A549 (cell line): ENCODE results near the gene ATP2B3. TPM values are rescaled to one million over a fixed set of nuclear protein-coding genes. Genes with fewer than 3 reads are reported as not detected.
A peak's percentile ranks its signal among the peaks of the same experiment; 100 is the strongest.

Source experiments
- ATAC-seq, 2 experiments: fragments of 200-7000 bp in 1 of 2; fragments of >200 bp in 1 of 2; cut with Nextera tagmentation in 1 of 2; cut with Tn5 transposase in 1 of 2; 3 replicates each; pipeline versions ENCODE4 v1.8.0 to v1.9.1; 2018 to 2020; ENCODE audit warnings: mild to moderate bottlenecking in 1 of 2, moderate library complexity in 1 of 2
- CTCF ChIA-PET: fragments of 300-600 bp; sonication (Branson Sonifier 250); formaldehyde crosslinking; extraction: SDS; loops from one replicate; lab custom pipeline; 2021; ENCODE audit warnings: antibody characterized with exemption, inconsistent platforms; lab: Yijun Ruan, JAX
- POLR2A ChIA-PET: fragments of 350-600 bp; formaldehyde crosslinking; extraction: SDS; loops from one replicate; lab custom pipeline; 2021; ENCODE audit warnings: antibody characterized with exemption, inconsistent platforms; lab: Yijun Ruan, JAX
- DNase-seq, 2 experiments: peaks; one replicate each; pipeline versions ENCODE4 v3.0.0 to v3.0.0-alpha.2; 2011 to 2016; ENCODE audit warnings: low read depth in 1 of 2, low spot score in 1 of 2
- FAIRE-seq: peaks from 2 replicates; lab custom pipeline; 2011; peaks lifted over from hg19 to GRCh38; lab: Jason Lieb, UNC
- H3K27ac ChIP-seq, 2 experiments: fragments of >200 bp; sonication (Bioruptor Twin); formaldehyde crosslinking; 3 replicates each; pipeline ENCODE4 v1.5.1; 2016 to 2017
- H3K4me1 ChIP-seq: fragments of >200 bp; sonication (Bioruptor Twin); formaldehyde crosslinking; 3 replicates; pipeline ENCODE4 v1.6.1; 2016
- H3K4me2 ChIP-seq: fragments of >200 bp; sonication (Bioruptor Twin); formaldehyde crosslinking; 3 replicates; pipeline ENCODE4 v1.6.1; 2016
- H3K4me3 ChIP-seq: fragments of >200 bp; sonication (Bioruptor Twin); formaldehyde crosslinking; 3 replicates; pipeline ENCODE4 v1.5.1; 2016
- H3K9me3 ChIP-seq: fragments of >200 bp; sonication (Bioruptor Twin); formaldehyde crosslinking; 3 replicates; pipeline ENCODE4 v1.6.1; 2016
- BCL3 ChIP-seq: fragments of >200 bp; sonication (Bioruptor Twin); formaldehyde crosslinking; IDR thresholded peaks from 3 replicates; pipeline ENCODE4 v1.6.1; 2016
- CEBPB ChIP-seq, 2 experiments: fragments of >200 bp in 1 of 2; sonication (Bioruptor Twin) in 1 of 2; formaldehyde crosslinking in 1 of 2; IDR thresholded peaks; 2 replicates each; pipeline ENCODE4 v1.6.1; 2012 to 2016
- CHD4 ChIP-seq: fragments of 200-600 bp; sonication (generic); IDR thresholded peaks from 2 replicates; pipeline ENCODE4 v1.6.1; 2016; ENCODE audit warnings: antibody characterized with exemption, mild to moderate bottlenecking, borderline replicate concordance
- CTCF ChIP-seq: fragments of >200 bp; sonication (Bioruptor Twin); formaldehyde crosslinking; IDR thresholded peaks from 3 replicates; pipeline ENCODE4 v1.5.1; 2016
- ELK1 ChIP-seq: fragments of 150-350 bp; IDR thresholded peaks from 2 replicates; pipeline ENCODE4 v1.6.1; 2014; ENCODE audit warnings: low read depth, mild to moderate bottlenecking, low read length
- EP300 ChIP-seq, 2 experiments: fragments of >200 bp; sonication (Bioruptor Twin); formaldehyde crosslinking; IDR thresholded peaks; 2 replicates in 1 of 2; 3 replicates in 1 of 2; pipeline ENCODE4 v1.6.1; 2016 to 2017
- FOSL2 ChIP-seq, 2 experiments: fragments of 450-650 bp in 1 of 2; fragments of >200 bp in 1 of 2; sonication (Bioruptor Twin) in 1 of 2; formaldehyde crosslinking; IDR thresholded peaks; 2 replicates each; pipeline versions ENCODE4 v1.5.0 to v1.6.1; 2016 to 2020; ENCODE audit warnings: mild to moderate bottlenecking in 1 of 2, moderate library complexity in 1 of 2
- HOXB5 ChIP-seq: fragments of 250-450 bp; sonication (Bioruptor Pico); IDR thresholded peaks from 2 replicates; pipeline ENCODE4 v1.5.0; 2020; ENCODE audit warnings: mild to moderate bottlenecking, moderate library complexity
- JUN ChIP-seq, 2 experiments: fragments of >200 bp; sonication (Bioruptor Twin); formaldehyde crosslinking; IDR thresholded peaks; 2 replicates in 1 of 2; 3 replicates in 1 of 2; pipeline ENCODE4 v1.6.1; 2016 to 2017
- MAFK ChIP-seq: fragments of 450-650 bp; IDR thresholded peaks from 2 replicates; pipeline ENCODE4 v1.6.1; 2014; ENCODE audit not compliant: partially characterized antibody
- MAX ChIP-seq: IDR thresholded peaks from 2 replicates; pipeline ENCODE4 v1.6.1; 2012
- MAZ ChIP-seq: fragments of 150-350 bp; IDR thresholded peaks from 2 replicates; pipeline ENCODE4 v1.6.1; 2014; ENCODE audit warnings: antibody characterized with exemption, low read depth, low read length, borderline replicate concordance
- PBX3 ChIP-seq: IDR thresholded peaks from 2 replicates; pipeline ENCODE4 v1.6.1; 2012
- REST ChIP-seq: fragments of 200-600 bp; sonication (generic); IDR thresholded peaks from 2 replicates; pipeline ENCODE4 v1.6.1; 2016; ENCODE audit warnings: antibody characterized with exemption, mild to moderate bottlenecking, moderate library complexity
- RFX5 ChIP-seq: fragments of 450-650 bp; IDR thresholded peaks from 2 replicates; pipeline ENCODE4 v1.7.1; 2014; ENCODE audit warnings: antibody characterized with exemption, mild to moderate bottlenecking, moderate library complexity
- TFCP2L1 ChIP-seq: fragments of 250-450 bp; sonication (Bioruptor Pico); IDR thresholded peaks from 2 replicates; pipeline ENCODE4 v1.5.0; 2021; ENCODE audit warnings: mild to moderate bottlenecking
- USF2 ChIP-seq: fragments of 450-650 bp; IDR thresholded peaks from 2 replicates; pipeline ENCODE4 v1.6.1; 2014; ENCODE audit warnings: antibody characterized with exemption
- ZFP36 ChIP-seq: fragments of 450-650 bp; IDR thresholded peaks from 2 replicates; pipeline ENCODE4 v1.6.1; 2014; ENCODE audit warnings: borderline replicate concordance; ENCODE audit not compliant: partially characterized antibody
- ZSCAN20 ChIP-seq: fragments of 250-450 bp; sonication (Bioruptor Pico); IDR thresholded peaks from 2 replicates; pipeline ENCODE4 v1.8.0; 2022; ENCODE audit warnings: mild to moderate bottlenecking, moderate library complexity
- WGBS: methylation state at CpG from one replicate; pipeline ENCODE4 v1.1.6; 2017; ENCODE audit errors: missing lambda C conversion rate; 5-methylcytosine and 5-hydroxymethylcytosine counted together
- polyA plus RNA-seq, 4 experiments: library from polyadenylated mRNA; depleted of rRNA in 3 of 4; stranded (reverse); fragments of >200 nt; fragmentation: RNase III in 1 of 4; extraction: RNeasy Plus Mini Kit Qiagen cat#74134 plus additional on column Dnase treatment in 1 of 4; gene quantifications; 2 replicates in 3 of 4; 3 replicates in 1 of 4; pipeline ENCODE4 v1.2.3, GENCODE V29; 2011 to 2017

ATP2B3 gene
- polyA plus RNA-seq, 2 of the 4 experiments (the other 2 are of a cell fraction) = 0.13 to 0.30 TPM

GRCh38 chrX:153569475-153569874 lies 52.0 kb downstream of the ATP2B3 start:
- no peak overlapping the region for H3K4me2 ChIP-seq
- no peak for FAIRE-seq
- H3K4me1 ChIP-seq = no peaks in the 10 kb centered on the region
- ATAC-seq = peak in 1 of 2 experiments; percentile 37; a peak in 3 of 6 replicates
- H3K27ac ChIP-seq = no peak overlapping the region
- 75% methylated on average over 12 of the region's 13 CpGs for WGBS
- no peaks in the 10 kb centered on the region for H3K9me3 ChIP-seq
- CTCF ChIA-PET = interaction anchor here (1.1 to 3.0 kb wide), 3 partner anchors 9 to 98 kb away, joined by 3 to 10 read pairs (median 4); no protein-coding TSS in a partner anchor
- POLR2A ChIA-PET = no interaction called here
- no peak for TF ChIP-seq USF2
- no peak for TF ChIP-seq ZFP36
- TF ChIP-seq ZSCAN20 (CRISPR knock-in tag) = no peak
- TF ChIP-seq MAX = no peak
- no peak for TF ChIP-seq PBX3
- no peak for TF ChIP-seq CEBPB (IDR thresholded peaks at IDR 0.05)
- TF ChIP-seq ELK1 = no peak
- TF ChIP-seq JUN (IDR thresholded peaks at IDR 0.05) = no peak
- TF ChIP-seq BCL3 = no peak
- TF ChIP-seq MAFK = no peak
- no peak for TF ChIP-seq FOSL2 (IDR thresholded peaks at IDR 0.05)
- no peak for TF ChIP-seq FOSL2 (CRISPR knock-in tag; IDR thresholded peaks at IDR 0.05)
- no peak for DNase-seq
- no peak overlapping the region for H3K4me3 ChIP-seq

- Histone ChIP-seq H3K27ac (no peak overlapping the region), H3K4me1 (no peaks in the 10 kb centered on the region), H3K4me3 (no peak overlapping the region), H3K9me3 (no peaks in the 10 kb centered on the region), H3K4me2 (no peak overlapping the region)
- ChIA-PET CTCF (interaction anchor here (0.8 to 1.9 kb wide), 4 partner anchors 10 to 96 kb away, joined by 3 to 7 read pairs (median 4); partner anchors contain the start of gene DUSP9), POLR2A (no interaction called here)
- no peak for TF ChIP-seq EP300 (IDR thresholded peaks at IDR 0.05)
- FAIRE-seq (no peak), ATAC-seq (no peak), DNase-seq (no peak)
- WGBS = 65% methylated on average over 6 of the region's 6 CpGs
Observed at GRCh38 chrX:153571534-153571908, 54.1 kb downstream of the ATP2B3 start.

- H3K9me3 ChIP-seq = no peaks in the 10 kb centered on the region
- no peak overlapping the region for H3K4me3 ChIP-seq
- H3K4me2 ChIP-seq = no peak overlapping the region
- no peak for ATAC-seq
- no peak for FAIRE-seq
- H3K27ac ChIP-seq = no peak overlapping the region
- ChIA-PET CTCF (interaction anchor here (1.9 kb wide), 1 partner anchor 18 kb away, joined by 7 read pairs; no protein-coding TSS in a partner anchor), POLR2A (no interaction called here)
- WGBS = 75% methylated on average over 9 of the region's 10 CpGs
- no peaks in the 10 kb centered on the region for H3K4me1 ChIP-seq
- DNase-seq = no peak
- no peak for TF ChIP-seq HOXB5
- no peak for TF ChIP-seq ELK1
- TF ChIP-seq CHD4 = no peak
- no peak for TF ChIP-seq TFCP2L1 (CRISPR knock-in tag)
- TF ChIP-seq EP300 (IDR thresholded peaks at IDR 0.05) = no peak
- TF ChIP-seq CTCF = no peak
- no peak for TF ChIP-seq MAZ
- no peak for TF ChIP-seq REST
- no peak for TF ChIP-seq RFX5
- TF ChIP-seq JUN (IDR thresholded peaks at IDR 0.05) = no peak
- TF ChIP-seq USF2 = no peak
- no peak for TF ChIP-seq ZFP36
Observed at GRCh38 chrX:153572601-153573000, 55.2 kb downstream of the ATP2B3 start.
